SJSA1 (cell line): ENCODE data around the gene S100A14. TPM values are rescaled to one million over a fixed set of nuclear protein-coding genes. Genes with fewer than 3 reads are reported as not detected.
A peak's percentile ranks its signal among the peaks of the same experiment; 100 is the strongest.

Source experiments
- DNase-seq, 2 experiments: peaks; one replicate each; pipeline ENCODE4 v3.0.0-alpha.2; 2015 to 2020; ENCODE audit warnings: low spot score in 2 of 2, low read depth in 1 of 2
- H3K27ac ChIP-seq: fragments of 250-450 bp; sonication (Bioruptor Pico); 2 replicates; pipeline ENCODE4 v1.5.1; 2020; ENCODE audit warnings: mild to moderate bottlenecking, moderate library complexity
- H3K27me3 ChIP-seq: fragments of 250-450 bp; sonication (Bioruptor Pico); replicated peaks from 2 replicates; pipeline ENCODE4 v1.5.1; 2020; ENCODE audit warnings: mild to moderate bottlenecking, moderate library complexity
- H3K36me3 ChIP-seq: fragments of 250-450 bp; sonication (Bioruptor Pico); 2 replicates; pipeline ENCODE4 v1.5.1; 2020; ENCODE audit warnings: mild to moderate bottlenecking
- H3K4me1 ChIP-seq: fragments of 250-450 bp; sonication (Bioruptor Pico); replicated peaks from 2 replicates; pipeline ENCODE4 v1.6.1; 2021; ENCODE audit warnings: mild to moderate bottlenecking
- H3K4me3 ChIP-seq: fragments of 250-450 bp; sonication (Bioruptor Pico); 2 replicates; pipeline ENCODE4 v1.5.1; 2020; ENCODE audit warnings: mild to moderate bottlenecking
- H3K9me3 ChIP-seq: fragments of 250-450 bp; sonication (Bioruptor Pico); replicated peaks from 2 replicates; pipeline ENCODE4 v1.5.1; 2020; ENCODE audit warnings: mild to moderate bottlenecking
- total RNA-seq: library from RNA; depleted of rRNA; stranded (reverse); fragments of >200 nt; shearing (Covaris generic); gene quantifications from 2 replicates; pipeline ENCODE4 v1.2.3, GENCODE V29; 2014

Gene S100A14
- total RNA-seq, 1 experiment from 2014 or later, result not detected

GRCh38 chr1:153633161-153633753, 17.1 kb upstream of the S100A14 start:
- DNase-seq, result no peak
- Histone ChIP-seq H3K9me3 (no peaks in the 10 kb centered on the region), H3K27me3 (no peaks in the 10 kb centered on the region), H3K27ac (no peak overlapping the region), H3K4me3 (peak overlapping the region; percentile 87), H3K36me3 (peaks cover 41% of the 10 kb centered on the region), H3K4me1 (0 out of 2 replicates have a peak, but pooled peaks cover 10% of the 10 kb centered on the region)

- DNase-seq, result no peak
- Histone ChIP-seq H3K27ac (no peak overlapping the region), H3K9me3 (no peaks in the 10 kb centered on the region), H3K27me3 (no peaks in the 10 kb centered on the region), H3K4me1 (peaks cover 26% of the 10 kb centered on the region), H3K36me3 (peaks cover 22% of the 10 kb centered on the region), H3K4me3 (no peak overlapping the region)
Observed at GRCh38 chr1:153631047-153632022, 15.2 kb upstream of the S100A14 start.

- Histone ChIP-seq H3K4me3 (no peak overlapping the region), H3K27me3 (no peaks in the 10 kb centered on the region), H3K4me1 (peaks cover 35% of the 10 kb centered on the region), H3K9me3 (no peaks in the 10 kb centered on the region), H3K36me3 (peaks cover 19% of the 10 kb centered on the region), H3K27ac (no peak overlapping the region)
- no peak for DNase-seq
Observed at GRCh38 chr1:153630384-153630783, 14.3 kb upstream of the S100A14 start.

- no peak overlapping the region for H3K4me3 ChIP-seq
- H3K27ac ChIP-seq, result no peak overlapping the region
- no peaks in the 10 kb centered on the region for H3K9me3 ChIP-seq
- H3K4me1 ChIP-seq, result peaks cover 34% of the 10 kb centered on the region
- no peak for DNase-seq
- no peaks in the 10 kb centered on the region for H3K27me3 ChIP-seq
- peaks cover 19% of the 10 kb centered on the region for H3K36me3 ChIP-seq
Observed at GRCh38 chr1:153629971-153630370, 13.8 kb upstream of the S100A14 start.

GRCh38 chr1:153629343-153629665, 13.2 kb upstream of the S100A14 start:
- no peaks in the 10 kb centered on the region for H3K27me3 ChIP-seq
- no peak overlapping the region for H3K4me3 ChIP-seq
- no peaks in the 10 kb centered on the region for H3K9me3 ChIP-seq
- H3K4me1 ChIP-seq, result peaks cover 34% of the 10 kb centered on the region
- DNase-seq, result no peak
- peaks cover 18% of the 10 kb centered on the region for H3K36me3 ChIP-seq
- H3K27ac ChIP-seq, result no peak overlapping the region

GRCh38 chr1:153628638-153629342, 12.7 kb upstream of the S100A14 start:
- no peaks in the 10 kb centered on the region for H3K27me3 ChIP-seq
- H3K4me1 ChIP-seq, result peaks cover 34% of the 10 kb centered on the region
- no peak overlapping the region for H3K27ac ChIP-seq
- H3K4me3 ChIP-seq, result no peak overlapping the region
- H3K9me3 ChIP-seq, result no peaks in the 10 kb centered on the region
- no peak for DNase-seq
- H3K36me3 ChIP-seq, result peaks cover 18% of the 10 kb centered on the region

- Histone ChIP-seq H3K27me3 (no peaks in the 10 kb centered on the region), H3K27ac (peak within 1 kb of the TSS; percentile 89), H3K4me1 (peaks cover 31% of the 10 kb centered on the region), H3K4me3 (peak within 1 kb of the TSS; percentile 41), H3K9me3 (no peaks in the 10 kb centered on the region), H3K36me3 (peaks cover 22% of the 10 kb centered on the region)
- no peak for DNase-seq
Observed at GRCh38 chr1:153627715-153628626, 11.8 kb upstream of the S100A14 start, which contains the start of gene S100A1. Gene S100A1, plus strand, starts transcription at chr1:153628434. Its CDS starts 2,088 bp downstream, at chr1:153630522.

GRCh38 chr1:153626904-153627714, 11.0 kb upstream of the S100A14 start, which contains the start of gene S100A13:
Gene S100A13, minus strand, starts transcription at chr1:153627505. Its CDS starts 1,033 bp downstream, at chr1:153626472.
- H3K27me3 ChIP-seq, result no peaks in the 10 kb centered on the region
- DNase-seq, result peak; percentile 90 to 91
- peaks cover 31% of the 10 kb centered on the region for H3K4me1 ChIP-seq
- H3K4me3 ChIP-seq, result peak within 1 kb of the TSS; percentile 41
- H3K9me3 ChIP-seq, result no peaks in the 10 kb centered on the region
- H3K27ac ChIP-seq, result peak within 1 kb of the TSS; percentile 89
- peaks cover 27% of the 10 kb centered on the region for H3K36me3 ChIP-seq

GRCh38 chr1:153626477-153626903, 10.4 kb upstream of the S100A14 start:
- Histone ChIP-seq H3K9me3 (no peaks in the 10 kb centered on the region), H3K27me3 (no peaks in the 10 kb centered on the region), H3K36me3 (peaks cover 31% of the 10 kb centered on the region), H3K4me1 (peaks cover 30% of the 10 kb centered on the region), H3K4me3 (peak overlapping the region; percentile 41), H3K27ac (peak overlapping the region; percentile 89)
- DNase-seq, result no peak

GRCh38 chr1:153624965-153625611, 9.0 kb upstream of the S100A14 start:
- peaks cover 33% of the 10 kb centered on the region for H3K36me3 ChIP-seq
- H3K27ac ChIP-seq, result no peak overlapping the region
- H3K4me3 ChIP-seq, result no peak overlapping the region
- no peaks in the 10 kb centered on the region for H3K27me3 ChIP-seq
- H3K9me3 ChIP-seq, result no peaks in the 10 kb centered on the region
- H3K4me1 ChIP-seq, result peaks cover 27% of the 10 kb centered on the region
- DNase-seq, result no peak

- Histone ChIP-seq H3K27me3 (no peaks in the 10 kb centered on the region), H3K4me3 (no peak overlapping the region), H3K4me1 (peaks cover 27% of the 10 kb centered on the region), H3K36me3 (peaks cover 47% of the 10 kb centered on the region), H3K9me3 (no peaks in the 10 kb centered on the region), H3K27ac (no peak overlapping the region)
- no peak for DNase-seq
Observed at GRCh38 chr1:153623101-153623500, 7.0 kb upstream of the S100A14 start.

GRCh38 chr1:153619171-153619570, 3.0 kb upstream of the S100A14 start:
- Histone ChIP-seq H3K27me3 (no peaks in the 10 kb centered on the region), H3K36me3 (peaks cover 36% of the 10 kb centered on the region), H3K9me3 (no peaks in the 10 kb centered on the region), H3K4me3 (no peak overlapping the region), H3K27ac (no peak overlapping the region), H3K4me1 (peaks cover 8% of the 10 kb centered on the region)
- DNase-seq, result no peak
